ENCODE data around the gene RAB4B. TPM values are rescaled to one million over a fixed set of nuclear protein-coding genes. Genes with fewer than 3 reads are reported as not detected.

The RAB4B gene
- total RNA-seq, 1 experiment from 2014 or later = 29.7 TPM

DNA sequence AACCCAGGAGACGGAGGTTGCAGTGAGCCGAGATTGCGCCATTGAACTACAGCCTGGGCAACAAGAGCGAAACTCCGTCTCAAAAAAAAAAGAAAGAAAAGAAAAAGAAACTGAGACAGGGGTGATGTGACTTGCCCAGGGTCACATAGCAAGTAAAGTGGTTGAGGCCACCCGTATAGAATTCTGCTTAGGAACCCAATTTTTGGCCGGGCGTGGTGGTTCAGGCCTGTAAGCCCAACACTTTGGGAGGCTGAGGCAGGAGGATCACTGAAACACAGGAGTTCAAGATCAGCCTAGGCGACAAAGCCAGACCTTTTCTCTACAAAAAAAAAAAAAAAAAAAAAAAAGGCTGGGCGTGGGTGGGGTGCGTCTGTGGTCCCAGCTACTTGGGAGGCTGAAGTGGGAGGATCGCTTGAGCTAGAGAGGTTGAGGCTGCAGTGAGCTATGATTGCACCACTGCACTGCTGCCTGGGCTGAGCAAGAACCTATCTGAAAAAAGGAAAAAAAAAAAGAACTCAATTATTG lies 25.7 kb upstream of the RAB4B start:
- no peaks in the 10 kb centered on the region for H3K27me3 Mint-ChIP-seq (ENCODE audit: low read depth)
- DNase-seq (ENCODE audit: low spot score) = no peak
- TF ChIP-seq SMAD3 (CRISPR knock-in tag; IDR thresholded peaks at IDR 0.05; ENCODE audit: borderline replicate concordance) (no peak), ZNF121 (CRISPR knock-in tag; IDR thresholded peaks at IDR 0.05) (no peak), NFYB (CRISPR knock-in tag; conservative IDR thresholded peaks at IDR 0.05; ENCODE audit: low read depth) (no peak), ZNF317 (CRISPR knock-in tag; IDR thresholded peaks at IDR 0.05; ENCODE audit: borderline replicate concordance, low read depth) (no peak), IRF2 (CRISPR knock-in tag; IDR thresholded peaks at IDR 0.05; ENCODE audit: borderline replicate concordance, low read depth) (no peak), RORB (CRISPR knock-in tag; IDR thresholded peaks at IDR 0.05) (no peak), ZNF396 (CRISPR knock-in tag; IDR thresholded peaks at IDR 0.05; ENCODE audit: borderline replicate concordance) (no peak), SMAD4 (CRISPR knock-in tag; IDR thresholded peaks at IDR 0.05) (no peak), AFF4 (CRISPR knock-in tag; IDR thresholded peaks at IDR 0.05; ENCODE audit: borderline replicate concordance) (no peak), ZNF416 (CRISPR knock-in tag; IDR thresholded peaks at IDR 0.05) (no peak), SOX15 (CRISPR knock-in tag; IDR thresholded peaks at IDR 0.05) (no peak), ZNF219 (CRISPR knock-in tag; IDR thresholded peaks at IDR 0.05; ENCODE audit: borderline replicate concordance) (no peak), ZNF671 (CRISPR knock-in tag; IDR thresholded peaks at IDR 0.05) (no peak), CDX4 (CRISPR knock-in tag; IDR thresholded peaks at IDR 0.05; ENCODE audit: borderline replicate concordance) (no peak), OVOL2 (CRISPR knock-in tag; IDR thresholded peaks at IDR 0.05; ENCODE audit: borderline replicate concordance) (no peak), NR1H2 (CRISPR knock-in tag; IDR thresholded peaks at IDR 0.05) (no peak), ZNF425 (CRISPR knock-in tag; conservative IDR thresholded peaks at IDR 0.05) (no peak), FOXP1 (CRISPR knock-in tag; IDR thresholded peaks at IDR 0.05; ENCODE audit: borderline replicate concordance) (no peak)
- TF ChIP-seq, protein P1, sequence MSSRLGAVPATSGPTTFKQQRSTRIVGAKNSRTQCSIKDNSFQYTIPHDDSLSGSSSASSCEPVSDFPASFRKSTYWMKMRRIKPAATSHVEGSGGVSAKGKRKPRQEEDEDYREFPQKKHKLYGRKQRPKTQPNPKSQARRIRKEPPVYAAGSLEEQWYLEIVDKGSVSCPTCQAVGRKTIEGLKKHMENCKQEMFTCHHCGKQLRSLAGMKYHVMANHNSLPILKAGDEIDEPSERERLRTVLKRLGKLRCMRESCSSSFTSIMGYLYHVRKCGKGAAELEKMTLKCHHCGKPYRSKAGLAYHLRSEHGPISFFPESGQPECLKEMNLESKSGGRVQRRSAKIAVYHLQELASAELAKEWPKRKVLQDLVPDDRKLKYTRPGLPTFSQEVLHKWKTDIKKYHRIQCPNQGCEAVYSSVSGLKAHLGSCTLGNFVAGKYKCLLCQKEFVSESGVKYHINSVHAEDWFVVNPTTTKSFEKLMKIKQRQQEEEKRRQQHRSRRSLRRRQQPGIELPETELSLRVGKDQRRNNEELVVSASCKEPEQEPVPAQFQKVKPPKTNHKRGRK (CRISPR knock-in tag; IDR thresholded peaks at IDR 0.05; ENCODE audit: borderline replicate concordance) = no peak
- TF ChIP-seq, protein P2, sequence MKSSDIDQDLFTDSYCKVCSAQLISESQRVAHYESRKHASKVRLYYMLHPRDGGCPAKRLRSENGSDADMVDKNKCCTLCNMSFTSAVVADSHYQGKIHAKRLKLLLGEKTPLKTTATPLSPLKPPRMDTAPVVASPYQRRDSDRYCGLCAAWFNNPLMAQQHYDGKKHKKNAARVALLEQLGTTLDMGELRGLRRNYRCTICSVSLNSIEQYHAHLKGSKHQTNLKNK (CRISPR knock-in tag; IDR thresholded peaks at IDR 0.05) = no peak
- peaks cover 42% of the 10 kb centered on the region for H3K4me1 Mint-ChIP-seq
- H3K27ac Mint-ChIP-seq = peak overlapping the region; percentile 100
- no peaks in the 10 kb centered on the region for H3K9me3 Mint-ChIP-seq
- peak overlapping the region; percentile 99 for H3K4me3 Mint-ChIP-seq
- CTCF ChIA-PET = interaction anchor here (0.6 to 2.5 kb wide), 8 partner anchors 10 to 89 kb away, joined by 3 to 10 read pairs (median 4); partner anchors contain the start of genes EGLN2 and RAB4B
- peaks cover 51% of the 10 kb centered on the region for H3K36me3 Mint-ChIP-seq
- no peak for ATAC-seq
- POLR2A ChIA-PET = interaction anchor here (1.0 to 2.5 kb wide), 4 partner anchors 25 to 61 kb away, joined by 5 to 10 read pairs (median 6); partner anchors contain the start of genes NUMBL and RAB4B
